Astrocyte of the spinal cord (primary cell): ENCODE results near the gene CEP170.
A peak's percentile ranks its signal among the peaks of the same experiment; 100 is the strongest.
"Not testable (repeated sequence)": the region's sequence is repeated elsewhere in the genome, so short reads cannot be mapped to it uniquely, and the experiment has no call there.

Experiments used
- DNase-seq: peaks from one replicate; pipeline ENCODE4 v3.0.0; 2011; ENCODE audit warnings: low read depth, low spot score
- H3K4me3 ChIP-seq: 2 replicates; pipeline ENCODE4 v1.5.1; 2011; ENCODE audit warnings: low read depth, mild to moderate bottlenecking, low read length, moderate library complexity
- in situ Hi-C: cut with HindIII; loops from 2 replicates; pipeline ENCODE4 v1.10.0; 2017; ENCODE audit warnings: low sequenced_read_pairs

The CEP170 gene

DNA sequence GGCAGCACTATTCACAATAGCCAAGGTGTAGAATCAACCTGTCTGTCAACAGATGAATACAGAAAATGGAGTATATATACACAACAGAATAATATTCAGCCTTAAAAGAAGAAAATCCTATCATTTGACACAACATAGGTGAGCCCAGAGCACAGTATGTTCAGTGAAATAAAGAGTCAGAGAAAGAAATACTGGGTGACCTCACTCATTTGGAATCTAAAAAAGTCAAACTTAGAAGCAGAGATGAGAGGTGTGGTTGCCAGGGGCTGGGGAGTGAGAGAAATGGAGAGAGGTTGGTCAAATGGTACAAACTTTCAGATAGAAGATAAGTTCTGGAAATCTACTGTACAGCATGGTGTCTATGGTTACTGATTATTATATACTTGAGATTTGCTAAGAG is 150.0 kb downstream of the CEP170 start:
- H3K4me3 ChIP-seq, in situ Hi-C loops, DNase-seq: not testable (repeated sequence)

DNA sequence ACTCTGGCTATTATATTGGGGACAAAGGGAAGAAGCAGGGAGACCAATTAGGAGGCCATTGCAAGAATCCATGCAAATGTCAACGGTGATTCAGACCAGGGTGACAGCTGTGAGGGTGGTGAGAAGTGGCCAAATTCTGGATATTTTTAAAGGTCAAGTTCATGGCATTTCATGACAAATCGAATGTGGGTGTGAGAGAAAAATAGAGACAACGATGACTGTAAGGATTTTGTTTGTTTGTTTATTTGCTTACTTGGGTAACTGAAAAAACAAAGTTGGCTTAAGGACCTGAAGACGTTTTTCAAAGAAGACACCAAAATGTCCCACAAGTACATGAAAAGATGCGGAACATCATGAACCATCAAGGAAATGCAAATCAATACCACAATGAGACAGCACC is 150.6 kb downstream of the CEP170 start:
- H3K4me3 ChIP-seq, in situ Hi-C loops, DNase-seq: not testable (repeated sequence)

DNA sequence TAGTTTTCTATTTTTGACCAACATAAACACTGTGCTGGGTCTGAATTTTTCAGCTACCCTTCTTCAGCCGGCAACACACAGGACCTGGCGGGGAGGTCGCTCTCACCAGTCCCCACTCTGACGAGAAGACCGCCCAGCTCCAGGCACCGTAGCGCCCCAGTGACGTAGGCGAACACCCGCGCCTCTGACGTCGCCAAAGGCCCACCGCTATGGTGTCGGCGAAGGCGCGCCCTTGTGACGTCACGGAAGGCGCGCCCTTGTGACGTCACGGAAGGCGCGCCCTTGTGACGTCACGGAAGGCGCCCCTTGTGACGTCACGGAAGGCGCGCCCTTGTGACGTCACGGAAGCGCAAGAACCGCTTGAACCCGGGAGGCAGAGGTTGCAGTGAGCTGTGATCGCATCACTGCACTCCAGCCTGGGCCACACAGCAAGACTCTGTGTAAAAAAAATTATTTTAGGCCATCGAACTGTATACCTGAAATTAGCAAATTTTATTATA is 153.5 kb downstream of the CEP170 start:
- in situ Hi-C loops: not testable (repeated sequence)
- DNase-seq: peak; percentile 68
- peak overlapping the region; percentile 40 for H3K4me3 ChIP-seq

DNA sequence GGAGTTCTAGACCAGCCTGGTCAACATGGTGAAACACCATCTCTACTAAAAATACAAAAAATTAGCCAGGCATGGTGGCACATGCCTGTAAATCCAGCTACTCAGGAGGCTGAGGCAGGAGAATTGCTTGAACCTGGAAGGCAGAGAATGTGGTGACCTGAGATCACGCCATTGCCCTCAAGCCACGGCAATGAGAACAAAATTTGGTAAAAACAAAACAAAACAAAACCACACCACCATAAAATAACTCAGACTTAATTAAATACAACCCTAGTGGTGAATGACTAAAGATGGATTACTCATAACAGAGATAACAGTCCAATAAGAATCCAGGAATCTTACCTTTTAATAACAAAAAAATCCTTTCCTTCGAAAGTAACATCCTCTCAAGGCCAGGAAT is 167.7 kb downstream of the CEP170 start:
- DNase-seq, in situ Hi-C loops, H3K4me3 ChIP-seq: not testable (repeated sequence)
